WTC11 (cell line): Measurements from ENCODE around the gene DENND1B. TPM values are rescaled to one million over a fixed set of nuclear protein-coding genes. Genes with fewer than 3 reads are reported as not detected.

Source experiments
- ATAC-seq: fragments of 200-7000 bp; cut with Tn5 transposase; 2 replicates; pipeline ENCODE4 v1.10.0; 2021; ENCODE audit warnings: mild to moderate bottlenecking, moderate library complexity
- CTCF ChIA-PET: fragments of 300-600 bp; sonication (Branson Sonifier 250); formaldehyde crosslinking; loops from one replicate; lab custom pipeline; 2021; ENCODE audit warnings: antibody characterized with exemption; lab: Charles Lee
- POLR2A ChIA-PET: fragments of 350-600 bp; sonication (Branson Sonifier 250); formaldehyde crosslinking; loops from one replicate; lab custom pipeline; 2021; ENCODE audit warnings: antibody characterized with exemption; lab: Charles Lee
- DNase-seq: peaks from one replicate; pipeline ENCODE4 v3.0.0; 2021; ENCODE audit warnings: low spot score
- H3K27ac Mint-ChIP-seq: 2 replicates; pipeline ENCODE4 v1.8.0; 2021; ENCODE audit warnings: mixed read lengths
- H3K27me3 Mint-ChIP-seq: 2 replicates; pipeline ENCODE4 v1.8.0; 2021; ENCODE audit warnings: low read depth, mild to moderate bottlenecking, moderate library complexity, mixed read lengths
- H3K36me3 Mint-ChIP-seq: 2 replicates; pipeline ENCODE4 v1.8.0; 2021; ENCODE audit warnings: mixed read lengths
- H3K4me1 Mint-ChIP-seq: 2 replicates; pipeline ENCODE4 v1.8.0; 2022; ENCODE audit warnings: mixed read lengths
- H3K4me3 Mint-ChIP-seq: 2 replicates; pipeline ENCODE4 v1.8.0; 2021; ENCODE audit warnings: mild to moderate bottlenecking, moderate library complexity, mixed read lengths
- H3K9me3 Mint-ChIP-seq: 2 replicates; pipeline ENCODE4 v1.8.0; 2021; ENCODE audit warnings: mixed read lengths
- ESRRA ChIP-seq: sonication (generic); formaldehyde crosslinking; IDR thresholded peaks from 2 replicates; pipeline ENCODE4 v1.8.1; 2022; ENCODE audit warnings: mild to moderate bottlenecking, missing genetic modification reagents, borderline replicate concordance
- GABPB1 ChIP-seq: sonication (generic); formaldehyde crosslinking; IDR thresholded peaks from 2 replicates; pipeline ENCODE4 v1.8.1; 2023; ENCODE audit warnings: mild to moderate bottlenecking, missing genetic modification reagents
- GTF2I ChIP-seq: fragments of 250-450 bp; sonication (Bioruptor Pico); conservative IDR thresholded peaks from 2 replicates; pipeline ENCODE4 v1.4.0; 2021; ENCODE audit warnings: mild to moderate bottlenecking
- HMGA2 ChIP-seq: fragments of 250-450 bp; sonication (Bioruptor Pico); IDR thresholded peaks from 2 replicates; pipeline ENCODE4 v1.4.0; 2021; ENCODE audit warnings: mild to moderate bottlenecking, moderate library complexity
- JUN ChIP-seq: sonication (generic); formaldehyde crosslinking; IDR thresholded peaks from 2 replicates; pipeline ENCODE4 v1.8.0; 2023; ENCODE audit warnings: mild to moderate bottlenecking, missing genetic modification reagents
- NFE2L1 ChIP-seq: sonication (generic); formaldehyde crosslinking; IDR thresholded peaks from 2 replicates; pipeline ENCODE4 v1.8.1; 2023; ENCODE audit warnings: missing genetic modification reagents
- NR3C1 ChIP-seq: sonication (generic); formaldehyde crosslinking; conservative IDR thresholded peaks from 2 replicates; pipeline ENCODE4 v1.8.1; 2023; ENCODE audit warnings: low read depth, mild to moderate bottlenecking, missing genetic modification reagents
- SMAD3 ChIP-seq: sonication (generic); formaldehyde crosslinking; IDR thresholded peaks from 2 replicates; pipeline ENCODE4 v1.8.0; 2022; ENCODE audit warnings: missing genetic modification reagents, mild to moderate bottlenecking, borderline replicate concordance
- SMAD4 ChIP-seq: sonication (generic); formaldehyde crosslinking; IDR thresholded peaks from 2 replicates; pipeline ENCODE4 v1.8.0; 2022; ENCODE audit warnings: mild to moderate bottlenecking, missing genetic modification reagents
- ZNF232 ChIP-seq: sonication (generic); formaldehyde crosslinking; IDR thresholded peaks from 2 replicates; pipeline ENCODE4 v1.8.0; 2022; ENCODE audit warnings: mild to moderate bottlenecking, missing genetic modification reagents
- ZNF317 ChIP-seq: sonication (generic); formaldehyde crosslinking; IDR thresholded peaks from 2 replicates; pipeline ENCODE4 v1.8.1; 2023; ENCODE audit warnings: low read depth, mild to moderate bottlenecking, moderate library complexity, missing genetic modification reagents, borderline replicate concordance
- ZNF416 ChIP-seq: fragments of 250-450 bp; sonication (Bioruptor Pico); IDR thresholded peaks from 2 replicates; pipeline ENCODE4 v1.9.0; 2021; ENCODE audit warnings: mild to moderate bottlenecking, inconsistent platforms
- total RNA-seq: library from RNA; stranded (reverse); gene quantifications from 3 replicates; pipeline ENCODE4 v1.2.3, GENCODE V29; 2021
- TF ChIP-seq, protein P1 (sequence below): sonication (generic); formaldehyde crosslinking; IDR thresholded peaks from 2 replicates; pipeline ENCODE4 v1.8.1; 2023; ENCODE audit warnings: mild to moderate bottlenecking, missing genetic modification reagents
- TF ChIP-seq, protein P2 (sequence below): sonication (generic); formaldehyde crosslinking; IDR thresholded peaks from 2 replicates; pipeline ENCODE4 v1.8.1; 2023; ENCODE audit warnings: mild to moderate bottlenecking, missing genetic modification reagents, moderate library complexity
- TF ChIP-seq, protein P3 (sequence below): sonication (generic); formaldehyde crosslinking; IDR thresholded peaks from 2 replicates; pipeline ENCODE4 v1.8.1; 2022; ENCODE audit warnings: mild to moderate bottlenecking, moderate library complexity, missing genetic modification reagents
- TF ChIP-seq, protein P4 (sequence below): sonication (generic); formaldehyde crosslinking; IDR thresholded peaks from 2 replicates; pipeline ENCODE4 v1.8.1; 2023; ENCODE audit warnings: mild to moderate bottlenecking, missing genetic modification reagents, moderate library complexity
- TF ChIP-seq, protein P5 (sequence below): sonication (generic); formaldehyde crosslinking; IDR thresholded peaks from 2 replicates; pipeline ENCODE4 v1.8.1; 2023; ENCODE audit warnings: mild to moderate bottlenecking, missing genetic modification reagents, borderline replicate concordance
- TF ChIP-seq, protein P6 (sequence below): sonication (generic); formaldehyde crosslinking; IDR thresholded peaks from 2 replicates; pipeline ENCODE4 v1.8.1; 2022; ENCODE audit warnings: low read depth, missing genetic modification reagents, borderline replicate concordance
- TF ChIP-seq, protein P7 (sequence below): sonication (generic); formaldehyde crosslinking; IDR thresholded peaks from 2 replicates; pipeline ENCODE4 v1.8.0; 2022; ENCODE audit warnings: mild to moderate bottlenecking, missing genetic modification reagents
- TF ChIP-seq, protein P8 (sequence below): sonication (generic); formaldehyde crosslinking; IDR thresholded peaks from 2 replicates; pipeline ENCODE4 v1.8.1; 2023; ENCODE audit warnings: mild to moderate bottlenecking, missing genetic modification reagents

The DENND1B gene
- total RNA-seq, 1 experiment from 2014 or later: 4.3 TPM

DNA sequence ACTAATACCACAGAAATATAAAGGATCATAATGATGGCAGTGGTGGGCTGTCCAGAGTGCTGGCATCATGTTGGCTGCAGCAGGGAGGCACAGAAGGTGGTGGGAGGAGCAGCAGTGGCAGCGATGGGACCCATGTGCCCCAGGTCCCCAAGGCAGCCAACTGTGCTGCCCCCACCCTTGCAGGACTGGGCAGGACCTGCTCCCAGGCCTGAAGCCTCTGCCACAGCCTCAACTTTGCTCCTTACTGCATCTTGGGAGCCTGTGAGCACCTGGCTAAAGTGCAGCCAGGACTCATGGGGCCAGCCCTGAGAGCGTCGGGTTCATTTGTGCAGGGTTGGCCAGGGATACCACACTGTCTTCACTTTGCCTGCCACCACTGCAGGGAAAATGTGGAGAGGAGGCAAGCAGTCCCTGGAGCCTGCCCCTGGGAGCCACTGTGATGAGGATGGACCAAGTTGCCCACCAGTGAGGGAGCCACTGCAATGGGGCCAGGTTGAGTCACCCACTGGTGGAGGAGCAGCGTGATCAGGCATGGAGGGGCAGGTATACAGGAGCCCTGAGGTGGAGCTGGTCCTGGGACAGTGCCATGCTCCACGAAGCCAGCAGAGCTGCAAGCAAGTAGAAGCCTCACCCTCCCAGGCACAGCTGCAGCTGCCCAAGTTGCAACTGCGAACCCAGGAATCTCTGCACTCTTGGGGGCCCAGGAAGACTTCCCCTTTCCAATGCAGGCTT, 25.3 kb upstream of the DENND1B start (continued):
- TF ChIP-seq, protein P1, sequence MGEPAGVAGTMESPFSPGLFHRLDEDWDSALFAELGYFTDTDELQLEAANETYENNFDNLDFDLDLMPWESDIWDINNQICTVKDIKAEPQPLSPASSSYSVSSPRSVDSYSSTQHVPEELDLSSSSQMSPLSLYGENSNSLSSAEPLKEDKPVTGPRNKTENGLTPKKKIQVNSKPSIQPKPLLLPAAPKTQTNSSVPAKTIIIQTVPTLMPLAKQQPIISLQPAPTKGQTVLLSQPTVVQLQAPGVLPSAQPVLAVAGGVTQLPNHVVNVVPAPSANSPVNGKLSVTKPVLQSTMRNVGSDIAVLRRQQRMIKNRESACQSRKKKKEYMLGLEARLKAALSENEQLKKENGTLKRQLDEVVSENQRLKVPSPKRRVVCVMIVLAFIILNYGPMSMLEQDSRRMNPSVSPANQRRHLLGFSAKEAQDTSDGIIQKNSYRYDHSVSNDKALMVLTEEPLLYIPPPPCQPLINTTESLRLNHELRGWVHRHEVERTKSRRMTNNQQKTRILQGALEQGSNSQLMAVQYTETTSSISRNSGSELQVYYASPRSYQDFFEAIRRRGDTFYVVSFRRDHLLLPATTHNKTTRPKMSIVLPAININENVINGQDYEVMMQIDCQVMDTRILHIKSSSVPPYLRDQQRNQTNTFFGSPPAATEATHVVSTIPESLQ (CRISPR knock-in tag): no peak
- TF ChIP-seq HMGA2 (CRISPR knock-in tag) (no peak), ZNF317 (CRISPR knock-in tag) (no peak), ZNF232 (CRISPR knock-in tag) (no peak), GTF2I (no peak), NR3C1 (CRISPR knock-in tag) (no peak), ESRRA (CRISPR knock-in tag) (no peak), JUN (no peak)
- TF ChIP-seq, protein P2, sequence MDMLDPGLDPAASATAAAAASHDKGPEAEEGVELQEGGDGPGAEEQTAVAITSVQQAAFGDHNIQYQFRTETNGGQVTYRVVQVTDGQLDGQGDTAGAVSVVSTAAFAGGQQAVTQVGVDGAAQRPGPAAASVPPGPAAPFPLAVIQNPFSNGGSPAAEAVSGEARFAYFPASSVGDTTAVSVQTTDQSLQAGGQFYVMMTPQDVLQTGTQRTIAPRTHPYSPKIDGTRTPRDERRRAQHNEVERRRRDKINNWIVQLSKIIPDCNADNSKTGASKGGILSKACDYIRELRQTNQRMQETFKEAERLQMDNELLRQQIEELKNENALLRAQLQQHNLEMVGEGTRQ (CRISPR knock-in tag): no peak
- TF ChIP-seq, all 79 proteins: peak for 0

DNA sequence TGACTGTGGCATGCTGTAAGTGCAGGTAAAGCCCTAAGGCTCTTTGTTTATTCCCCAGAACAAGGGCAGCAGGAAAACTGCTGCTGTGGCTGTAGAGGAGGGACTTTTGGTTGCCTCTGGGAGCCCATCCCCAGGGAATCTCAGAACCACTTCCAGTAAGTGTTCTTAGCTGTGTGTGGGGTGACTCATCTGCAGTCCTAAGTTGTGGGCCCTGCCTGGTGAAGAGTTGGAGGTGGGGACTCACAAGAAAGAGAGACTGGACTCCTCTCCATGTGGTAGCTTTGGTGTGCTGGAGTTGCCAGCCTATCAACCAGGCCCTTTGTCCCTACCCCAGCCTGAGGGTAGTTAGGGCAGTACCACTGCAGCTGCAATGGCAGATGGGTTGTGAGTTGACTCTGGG, 24.0 kb upstream of the DENND1B start:
- peaks cover 30% of the 10 kb centered on the region for H3K36me3 Mint-ChIP-seq
- peaks cover 41% of the 10 kb centered on the region for H3K9me3 Mint-ChIP-seq
- POLR2A ChIA-PET: no interaction called here
- H3K27me3 Mint-ChIP-seq: peaks cover 15% of the 10 kb centered on the region
- no peak overlapping the region for H3K4me3 Mint-ChIP-seq
- CTCF ChIA-PET: no interaction called here
- DNase-seq (no peak), ATAC-seq (peak; percentile 41)
- H3K27ac Mint-ChIP-seq: no peak overlapping the region
- H3K4me1 Mint-ChIP-seq: peaks cover 19% of the 10 kb centered on the region
- TF ChIP-seq SMAD3 (CRISPR knock-in tag) (no peak), GABPB1 (CRISPR knock-in tag) (no peak), HMGA2 (CRISPR knock-in tag) (no peak), NFE2L1 (CRISPR knock-in tag) (no peak), NR3C1 (CRISPR knock-in tag) (no peak), SMAD4 (no peak), ZNF416 (CRISPR knock-in tag) (no peak)
- TF ChIP-seq, protein P3, sequence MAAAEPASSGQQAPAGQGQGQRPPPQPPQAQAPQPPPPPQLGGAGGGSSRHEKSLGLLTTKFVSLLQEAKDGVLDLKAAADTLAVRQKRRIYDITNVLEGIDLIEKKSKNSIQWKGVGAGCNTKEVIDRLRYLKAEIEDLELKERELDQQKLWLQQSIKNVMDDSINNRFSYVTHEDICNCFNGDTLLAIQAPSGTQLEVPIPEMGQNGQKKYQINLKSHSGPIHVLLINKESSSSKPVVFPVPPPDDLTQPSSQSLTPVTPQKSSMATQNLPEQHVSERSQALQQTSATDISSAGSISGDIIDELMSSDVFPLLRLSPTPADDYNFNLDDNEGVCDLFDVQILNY (CRISPR knock-in tag): no peak
- TF ChIP-seq, protein P1 (CRISPR knock-in tag): no peak
- TF ChIP-seq, protein P4, sequence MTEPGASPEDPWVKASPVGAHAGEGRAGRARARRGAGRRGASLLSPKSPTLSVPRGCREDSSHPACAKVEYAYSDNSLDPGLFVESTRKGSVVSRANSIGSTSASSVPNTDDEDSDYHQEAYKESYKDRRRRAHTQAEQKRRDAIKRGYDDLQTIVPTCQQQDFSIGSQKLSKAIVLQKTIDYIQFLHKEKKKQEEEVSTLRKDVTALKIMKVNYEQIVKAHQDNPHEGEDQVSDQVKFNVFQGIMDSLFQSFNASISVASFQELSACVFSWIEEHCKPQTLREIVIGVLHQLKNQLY (CRISPR knock-in tag): no peak
- TF ChIP-seq, protein P5, sequence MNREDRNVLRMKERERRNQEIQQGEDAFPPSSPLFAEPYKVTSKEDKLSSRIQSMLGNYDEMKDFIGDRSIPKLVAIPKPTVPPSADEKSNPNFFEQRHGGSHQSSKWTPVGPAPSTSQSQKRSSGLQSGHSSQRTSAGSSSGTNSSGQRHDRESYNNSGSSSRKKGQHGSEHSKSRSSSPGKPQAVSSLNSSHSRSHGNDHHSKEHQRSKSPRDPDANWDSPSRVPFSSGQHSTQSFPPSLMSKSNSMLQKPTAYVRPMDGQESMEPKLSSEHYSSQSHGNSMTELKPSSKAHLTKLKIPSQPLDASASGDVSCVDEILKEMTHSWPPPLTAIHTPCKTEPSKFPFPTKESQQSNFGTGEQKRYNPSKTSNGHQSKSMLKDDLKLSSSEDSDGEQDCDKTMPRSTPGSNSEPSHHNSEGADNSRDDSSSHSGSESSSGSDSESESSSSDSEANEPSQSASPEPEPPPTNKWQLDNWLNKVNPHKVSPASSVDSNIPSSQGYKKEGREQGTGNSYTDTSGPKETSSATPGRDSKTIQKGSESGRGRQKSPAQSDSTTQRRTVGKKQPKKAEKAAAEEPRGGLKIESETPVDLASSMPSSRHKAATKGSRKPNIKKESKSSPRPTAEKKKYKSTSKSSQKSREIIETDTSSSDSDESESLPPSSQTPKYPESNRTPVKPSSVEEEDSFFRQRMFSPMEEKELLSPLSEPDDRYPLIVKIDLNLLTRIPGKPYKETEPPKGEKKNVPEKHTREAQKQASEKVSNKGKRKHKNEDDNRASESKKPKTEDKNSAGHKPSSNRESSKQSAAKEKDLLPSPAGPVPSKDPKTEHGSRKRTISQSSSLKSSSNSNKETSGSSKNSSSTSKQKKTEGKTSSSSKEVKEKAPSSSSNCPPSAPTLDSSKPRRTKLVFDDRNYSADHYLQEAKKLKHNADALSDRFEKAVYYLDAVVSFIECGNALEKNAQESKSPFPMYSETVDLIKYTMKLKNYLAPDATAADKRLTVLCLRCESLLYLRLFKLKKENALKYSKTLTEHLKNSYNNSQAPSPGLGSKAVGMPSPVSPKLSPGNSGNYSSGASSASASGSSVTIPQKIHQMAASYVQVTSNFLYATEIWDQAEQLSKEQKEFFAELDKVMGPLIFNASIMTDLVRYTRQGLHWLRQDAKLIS (CRISPR knock-in tag): no peak
- TF ChIP-seq, protein P6, sequence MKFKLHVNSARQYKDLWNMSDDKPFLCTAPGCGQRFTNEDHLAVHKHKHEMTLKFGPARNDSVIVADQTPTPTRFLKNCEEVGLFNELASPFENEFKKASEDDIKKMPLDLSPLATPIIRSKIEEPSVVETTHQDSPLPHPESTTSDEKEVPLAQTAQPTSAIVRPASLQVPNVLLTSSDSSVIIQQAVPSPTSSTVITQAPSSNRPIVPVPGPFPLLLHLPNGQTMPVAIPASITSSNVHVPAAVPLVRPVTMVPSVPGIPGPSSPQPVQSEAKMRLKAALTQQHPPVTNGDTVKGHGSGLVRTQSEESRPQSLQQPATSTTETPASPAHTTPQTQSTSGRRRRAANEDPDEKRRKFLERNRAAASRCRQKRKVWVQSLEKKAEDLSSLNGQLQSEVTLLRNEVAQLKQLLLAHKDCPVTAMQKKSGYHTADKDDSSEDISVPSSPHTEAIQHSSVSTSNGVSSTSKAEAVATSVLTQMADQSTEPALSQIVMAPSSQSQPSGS (CRISPR knock-in tag): no peak
- TF ChIP-seq, protein P7, sequence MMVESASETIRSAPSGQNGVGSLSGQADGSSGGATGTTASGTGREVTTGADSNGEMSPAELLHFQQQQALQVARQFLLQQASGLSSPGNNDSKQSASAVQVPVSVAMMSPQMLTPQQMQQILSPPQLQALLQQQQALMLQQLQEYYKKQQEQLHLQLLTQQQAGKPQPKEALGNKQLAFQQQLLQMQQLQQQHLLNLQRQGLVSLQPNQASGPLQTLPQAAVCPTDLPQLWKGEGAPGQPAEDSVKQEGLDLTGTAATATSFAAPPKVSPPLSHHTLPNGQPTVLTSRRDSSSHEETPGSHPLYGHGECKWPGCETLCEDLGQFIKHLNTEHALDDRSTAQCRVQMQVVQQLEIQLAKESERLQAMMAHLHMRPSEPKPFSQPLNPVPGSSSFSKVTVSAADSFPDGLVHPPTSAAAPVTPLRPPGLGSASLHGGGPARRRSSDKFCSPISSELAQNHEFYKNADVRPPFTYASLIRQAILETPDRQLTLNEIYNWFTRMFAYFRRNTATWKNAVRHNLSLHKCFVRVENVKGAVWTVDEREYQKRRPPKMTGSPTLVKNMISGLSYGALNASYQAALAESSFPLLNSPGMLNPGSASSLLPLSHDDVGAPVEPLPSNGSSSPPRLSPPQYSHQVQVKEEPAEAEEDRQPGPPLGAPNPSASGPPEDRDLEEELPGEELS (CRISPR knock-in tag): no peak
- TF ChIP-seq, protein P8, sequence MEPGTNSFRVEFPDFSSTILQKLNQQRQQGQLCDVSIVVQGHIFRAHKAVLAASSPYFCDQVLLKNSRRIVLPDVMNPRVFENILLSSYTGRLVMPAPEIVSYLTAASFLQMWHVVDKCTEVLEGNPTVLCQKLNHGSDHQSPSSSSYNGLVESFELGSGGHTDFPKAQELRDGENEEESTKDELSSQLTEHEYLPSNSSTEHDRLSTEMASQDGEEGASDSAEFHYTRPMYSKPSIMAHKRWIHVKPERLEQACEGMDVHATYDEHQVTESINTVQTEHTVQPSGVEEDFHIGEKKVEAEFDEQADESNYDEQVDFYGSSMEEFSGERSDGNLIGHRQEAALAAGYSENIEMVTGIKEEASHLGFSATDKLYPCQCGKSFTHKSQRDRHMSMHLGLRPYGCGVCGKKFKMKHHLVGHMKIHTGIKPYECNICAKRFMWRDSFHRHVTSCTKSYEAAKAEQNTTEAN (CRISPR knock-in tag): no peak
